NCI-H146 treated with DMSO at 0.1 percent for 48 hours (cell line): ENCODE data around the gene CFAP46.
"Not testable (repeated sequence)": the region's sequence is repeated elsewhere in the genome, so short reads cannot be mapped to it uniquely, and the experiment has no call there.

Source experiments
- DNase-seq: peaks from one replicate; lab custom pipeline; 2025; ENCODE audit not compliant: unreplicated experiment; lab: John Stamatoyannopoulos, UW

CFAP46 gene

GRCh38 chr10:132810141-132810806 lies 132.1 kb downstream of the CFAP46 start:
- no peak for DNase-seq

- no peak for DNase-seq
Measured at GRCh38 chr10:132809232-132810140, 132.9 kb downstream of the CFAP46 start.

- DNase-seq, result no peak
Measured at GRCh38 chr10:132808383-132809231, 133.8 kb downstream of the CFAP46 start.

- DNase-seq, result no peak
Measured at GRCh38 chr10:132807621-132808049, 134.7 kb downstream of the CFAP46 start.

- no peak for DNase-seq
Measured at GRCh38 chr10:132806561-132807003, 135.8 kb downstream of the CFAP46 start.

GRCh38 chr10:132806110-132806509 lies 136.3 kb downstream of the CFAP46 start:
- no peak for DNase-seq

GRCh38 chr10:132805599-132805998 lies 136.8 kb downstream of the CFAP46 start:
- DNase-seq, result no peak

GRCh38 chr10:132804785-132805426 lies 137.5 kb downstream of the CFAP46 start:
- DNase-seq, result no peak

GRCh38 chr10:132804287-132804686 lies 138.1 kb downstream of the CFAP46 start:
- DNase-seq, result no peak

- DNase-seq, result no peak
Measured at GRCh38 chr10:132803416-132804210, 138.8 kb downstream of the CFAP46 start.

- no peak for DNase-seq
Measured at GRCh38 chr10:132802694-132803320, 139.6 kb downstream of the CFAP46 start.

- no peak for DNase-seq
Measured at GRCh38 chr10:132802048-132802447, 140.3 kb downstream of the CFAP46 start.

GRCh38 chr10:132799865-132800264 lies 142.5 kb downstream of the CFAP46 start:
- no peak for DNase-seq

- no peak for DNase-seq
Measured at GRCh38 chr10:132798876-132799275, 143.5 kb downstream of the CFAP46 start.

- no peak for DNase-seq
Measured at GRCh38 chr10:132798403-132798802, 144.0 kb downstream of the CFAP46 start.

- DNase-seq, result not testable (repeated sequence)
Measured at GRCh38 chr10:132797986-132798385, 144.4 kb downstream of the CFAP46 start.

- no peak for DNase-seq
Measured at GRCh38 chr10:132796846-132797245, 145.5 kb downstream of the CFAP46 start.

- DNase-seq, result no peak
Measured at GRCh38 chr10:132793871-132794849, 148.2 kb downstream of the CFAP46 start.
